B cell (primary cell): ENCODE data around the gene CRYGB. TPM values are rescaled to one million over a fixed set of nuclear protein-coding genes. Genes with fewer than 3 reads are reported as not detected.
"Not testable (repeated sequence)": the region's sequence is repeated elsewhere in the genome, so short reads cannot be mapped to it uniquely, and the experiment has no call there.

Experiments used
- ATAC-seq: fragments of 200-7000 bp; cut with Tn5 transposase; one replicate; pipeline ENCODE4 v1.10.0; 2021; ENCODE audit warnings: low read depth, mild to moderate bottlenecking, moderate number of reproducible peaks, moderate library complexity
- CTCF ChIA-PET: fragments of 350-600 bp; sonication (Branson Sonifier 250); formaldehyde crosslinking; loops from one replicate; lab custom pipeline; 2021; ENCODE audit warnings: antibody characterized with exemption, inconsistent platforms; lab: Charles Lee
- POLR2A ChIA-PET: fragments of 350-600 bp; sonication (Branson Sonifier 250); formaldehyde crosslinking; loops from one replicate; lab custom pipeline; 2021; ENCODE audit warnings: antibody characterized with exemption; lab: Charles Lee
- DNase-seq: peaks from one replicate; pipeline ENCODE4 v3.0.0; 2013
- H2AFZ ChIP-seq: 2 replicates; pipeline ENCODE4 v1.6.1; 2012; ENCODE audit warnings: mild to moderate bottlenecking, low read depth, low read length; ENCODE audit not compliant: insufficient read depth, poor library complexity, severe bottlenecking
- H3K27ac ChIP-seq, 2 donors: 1 replicate in 1 of 2; 2 replicates in 1 of 2; pipeline ENCODE4 v1.5.1; 2012 to 2013; ENCODE audit warnings: low read length in 2 of 2, mild to moderate bottlenecking in 2 of 2, moderate library complexity in 1 of 2
- H3K27me3 ChIP-seq, 4 experiments: fragments of 200-600 bp in 1 of 4; sonication (generic) in 1 of 4; replicated peaks in 1 of 4; 1 replicate in 2 of 4; 2 replicates in 2 of 4; pipeline versions ENCODE4 v1.6.1 to v1.7.0; 2013 to 2016; ENCODE audit warnings: low read length in 3 of 4, mild to moderate bottlenecking in 2 of 4, mixed read lengths in 1 of 4, moderate library complexity in 1 of 4; ENCODE audit not compliant: insufficient read depth in 4 of 4, control insufficient read depth in 3 of 4; ENCODE audit errors: control extremely low read depth in 1 of 4
- H3K36me3 ChIP-seq, 2 experiments: replicated peaks in 1 of 2; 1 replicate in 1 of 2; 2 replicates in 1 of 2; pipeline versions ENCODE4 v1.6.1 to v1.7.1; 2013; ENCODE audit warnings: low read length in 1 of 2; ENCODE audit not compliant: insufficient read depth in 2 of 2, control insufficient read depth in 1 of 2; ENCODE audit errors: control extremely low read depth in 1 of 2, extremely low read depth in 1 of 2
- H3K4me1 ChIP-seq, 2 donors: fragments of 200-600 bp in 1 of 2; sonication (generic) in 1 of 2; 1 replicate in 1 of 2; 2 replicates in 1 of 2; pipeline versions ENCODE4 v1.5.1 to v1.6.1; 2013 to 2017; ENCODE audit warnings: low read length in 2 of 2; ENCODE audit not compliant: control insufficient read depth in 2 of 2, insufficient read depth in 2 of 2
- H3K4me2 ChIP-seq: replicated peaks from 2 replicates; pipeline ENCODE3; 2012; ENCODE audit warnings: mild to moderate bottlenecking, low read depth, low read length; ENCODE audit not compliant: poor library complexity, severe bottlenecking
- H3K4me3 ChIP-seq, 5 experiments: fragments of 200-600 bp in 1 of 5; sonication (generic) in 1 of 5; 1 replicate in 3 of 5; 2 replicates in 2 of 5; pipeline versions ENCODE4 v1.5.1 to v1.7.0; 2011 to 2016; ENCODE audit warnings: low read length in 4 of 5, mild to moderate bottlenecking in 4 of 5, low read depth in 2 of 5, control low read depth in 1 of 5, moderate library complexity in 1 of 5; ENCODE audit not compliant: insufficient read depth in 1 of 5; ENCODE audit errors: control extremely low read depth in 1 of 5, extremely low read depth in 1 of 5
- H3K79me2 ChIP-seq: fragments of 200-600 bp; sonication (generic); one replicate; pipeline ENCODE4 v1.6.0; 2016; ENCODE audit warnings: low read length; ENCODE audit not compliant: control insufficient read depth, insufficient read depth
- H3K9ac ChIP-seq: fragments of 200-600 bp; sonication (generic); 2 replicates; pipeline ENCODE4 v1.6.1; 2017; ENCODE audit warnings: mild to moderate bottlenecking, low read length, moderate library complexity
- H3K9me3 ChIP-seq, 3 donors: one replicate each; pipeline versions ENCODE4 v1.6.1 to v1.7.1; 2013; ENCODE audit warnings: low read length in 2 of 3; ENCODE audit not compliant: control insufficient read depth in 2 of 3, insufficient read depth in 1 of 3; ENCODE audit errors: control extremely low read depth in 1 of 3
- H4K20me1 ChIP-seq: 2 replicates; pipeline ENCODE4 v1.6.0; 2012; ENCODE audit warnings: mild to moderate bottlenecking, low read length; ENCODE audit not compliant: insufficient read depth, control insufficient read depth, poor library complexity, severe bottlenecking
- H3K27ac Mint-ChIP-seq: one replicate; pipeline ENCODE4 v1.8.0; 2021; ENCODE audit warnings: mixed read lengths
- H3K27me3 Mint-ChIP-seq: one replicate; pipeline ENCODE4 v1.8.0; 2021; ENCODE audit warnings: mixed read lengths
- H3K4me1 Mint-ChIP-seq: one replicate; pipeline ENCODE4 v1.8.0; 2021; ENCODE audit warnings: mixed read lengths
- H3K4me3 Mint-ChIP-seq: one replicate; pipeline ENCODE4 v1.8.0; 2021; ENCODE audit warnings: mixed read lengths
- H3K9me3 Mint-ChIP-seq: one replicate; pipeline ENCODE4 v1.8.0; 2022; ENCODE audit warnings: mixed read lengths; ENCODE audit not compliant: insufficient read depth
- CTCF ChIP-seq: fragments of 200-600 bp; IDR thresholded peaks from one replicate; pipeline ENCODE4 v1.8.0; 2022; ENCODE audit warnings: antibody characterized with exemption, mild to moderate bottlenecking
- EZH2 ChIP-seq: IDR thresholded peaks from 2 replicates; pipeline ENCODE4 v1.6.1; 2012; ENCODE audit warnings: borderline replicate concordance, low read depth, mild to moderate bottlenecking, moderate library complexity, low read length; ENCODE audit not compliant: insufficient read depth, poor library complexity, severe bottlenecking
- WGBS: methylation state at CpG from one replicate; pipeline ENCODE4 v1.1.5; 2013; ENCODE audit warnings: missing lambda C conversion rate; ENCODE audit not compliant: insufficient coverage; 5-methylcytosine and 5-hydroxymethylcytosine counted together
- intact Hi-C: fragments of 100-400 bp; cut with micrococcal nuclease; formaldehyde crosslinking; loops from one replicate; pipeline ENCODE4 v1.10.0; 2022
- polyA plus RNA-seq: library from polyadenylated mRNA; depleted of rRNA; stranded (reverse); fragments of >200 nt; gene quantifications from 2 replicates; pipeline ENCODE4 v1.2.3, GENCODE V29; 2012
- total RNA-seq, 2 donors: library from RNA; stranded (reverse); fragments of 120-200 nt in 1 of 2; gene quantifications; 1 replicate in 1 of 2; 2 replicates in 1 of 2; pipeline versions ENCODE4 v1.2.3 to v1.2.4, GENCODE V29; 2013 to 2022

The CRYGB gene
- total and polyA plus RNA-seq, 2 donors (not counting 1 experiment from before 2014, with no cell fraction given), result not detected

DNA sequence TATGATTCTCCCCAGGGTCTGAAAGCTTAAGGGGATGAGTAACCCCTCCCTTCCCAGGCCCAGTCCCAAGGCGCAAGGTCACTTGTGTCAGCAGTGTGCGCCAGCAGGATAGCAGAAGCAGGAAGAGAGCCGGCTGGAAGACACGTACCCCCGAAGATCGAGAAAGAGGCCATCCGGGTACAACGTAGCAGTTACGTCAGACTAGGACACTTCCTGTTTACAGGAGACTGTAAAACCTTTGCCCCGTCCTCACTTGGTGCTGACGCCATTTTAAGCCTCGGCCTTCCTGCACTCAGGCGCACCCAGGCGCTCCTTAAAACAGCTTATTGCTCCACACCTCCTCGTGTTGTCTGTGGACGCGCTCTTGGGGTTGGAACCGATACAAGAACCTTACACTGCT, 6.5 kb downstream of the CRYGB start:
- DNase-seq (no peak), ATAC-seq (no peak)
- Histone ChIP-seq H3K27ac (no peak overlapping the region), H3K27me3 (no peaks in the 10 kb centered on the region), H3K9ac (no peak overlapping the region), H2AFZ (no peak overlapping the region), H3K4me1 (no peaks in the 10 kb centered on the region), H3K79me2 (no peaks in the 10 kb centered on the region), H3K4me3 (no peak overlapping the region), H4K20me1 (no peaks in the 10 kb centered on the region), H3K36me3 (no peaks in the 10 kb centered on the region), H3K9me3 (peaks cover 0 to 14% (median 0%) of the 10 kb centered on the region in 3 donors), H3K4me2 (no peak overlapping the region)
- Mint-ChIP-seq H3K4me3 (no peak overlapping the region), H3K27ac (no peak overlapping the region), H3K4me1 (no peaks in the 10 kb centered on the region), H3K27me3 (no peaks in the 10 kb centered on the region), H3K9me3 (peaks cover 7% of the 10 kb centered on the region)
- TF ChIP-seq CTCF (no peak), EZH2 (no peak)
- POLR2A ChIA-PET, result no interaction called here
- CTCF ChIA-PET, result no interaction called here
- intact Hi-C loops, result no loop called here
- 92% methylated on average over 18 of the region's 18 CpGs for WGBS

DNA sequence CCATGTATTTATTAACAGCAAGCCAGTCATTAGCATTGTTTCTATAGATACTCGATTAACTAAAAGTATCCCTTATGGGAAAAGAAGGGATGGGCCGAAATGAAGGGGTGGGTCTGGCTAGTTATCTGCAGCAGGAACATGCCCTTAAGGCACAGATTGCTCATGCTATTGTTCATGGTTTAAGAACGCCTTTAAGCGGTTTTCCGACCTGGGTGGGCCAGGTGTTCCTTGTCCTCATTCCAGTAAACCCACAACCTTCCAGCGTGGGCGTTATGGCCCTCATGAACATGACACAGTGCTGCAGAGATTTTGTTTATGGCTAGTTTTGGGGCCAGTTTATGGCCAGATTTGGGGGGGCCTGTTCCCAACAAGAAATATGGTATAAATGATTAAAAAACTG, 7.6 kb downstream of the CRYGB start:
- H3K9ac ChIP-seq, H3K4me1 ChIP-seq, DNase-seq, ATAC-seq, H3K4me1 Mint-ChIP-seq, CTCF ChIA-PET, H3K27ac Mint-ChIP-seq, intact Hi-C loops, H3K4me3 ChIP-seq, H3K4me3 Mint-ChIP-seq, H2AFZ ChIP-seq, POLR2A ChIA-PET, H3K4me2 ChIP-seq, H3K9me3 Mint-ChIP-seq, H3K36me3 ChIP-seq, H3K27me3 ChIP-seq, H3K27me3 Mint-ChIP-seq, H3K27ac ChIP-seq, H3K79me2 ChIP-seq, H4K20me1 ChIP-seq: not testable (repeated sequence)
- 100% methylated on average over 1 of the region's 7 CpGs for WGBS
- peaks cover 0 to 14% (median 0%) of the 10 kb centered on the region in 3 donors for H3K9me3 ChIP-seq
